Measurements from ENCODE around the gene TOMM5.

Gene TOMM5

DNA sequence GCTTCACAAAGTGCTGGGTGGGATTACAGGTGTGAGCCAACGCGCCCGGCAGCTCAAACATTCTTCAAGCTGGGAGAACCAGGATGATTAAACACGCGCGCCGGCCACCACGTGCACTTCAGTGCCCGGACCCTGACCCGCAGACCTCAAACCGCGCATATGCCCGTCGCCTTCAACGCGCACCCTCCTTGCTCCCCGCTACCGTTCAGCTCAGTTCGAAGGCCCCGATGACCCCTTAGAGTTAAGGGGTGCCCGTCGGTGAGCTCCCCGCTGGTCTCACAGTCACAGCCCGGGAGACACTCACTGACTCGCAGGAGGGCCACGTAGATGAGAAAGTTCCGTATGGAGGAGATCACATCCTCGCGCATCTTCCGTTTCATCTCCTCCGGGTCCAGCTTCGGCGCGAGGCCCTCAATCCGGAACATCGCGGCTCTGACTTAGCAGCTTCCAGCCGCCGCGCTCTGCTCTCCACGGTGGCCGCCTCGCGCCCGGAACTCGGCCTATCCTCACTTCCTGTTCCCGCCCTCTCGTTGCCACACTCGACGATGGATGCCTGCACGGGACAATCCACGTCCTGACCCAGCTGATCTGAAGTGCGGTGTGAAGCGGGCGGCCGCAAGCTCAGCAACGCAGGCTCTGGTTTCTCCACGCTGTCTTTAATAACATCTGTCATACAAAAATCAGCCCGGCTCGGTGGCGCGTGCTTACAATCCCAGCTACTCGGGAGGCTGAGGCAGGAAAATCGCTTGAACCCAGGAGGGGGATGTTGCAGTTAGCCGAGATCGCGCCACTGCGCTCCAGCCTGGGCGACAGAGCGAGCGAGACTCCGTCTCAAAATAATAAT is at the start of gene TOMM5:
TOMM5 (minus strand) TSS at position 490 of the 844 bp plus-strand sequence; CDS start at position 425, 65 bp downstream.
- peak; percentile 92 for DNase-seq (ENCODE audit: low spot score)

GRCh38 chr9:37641331-37641730 is 48.9 kb upstream of the TOMM5 start:
- DNase-seq (ENCODE audit: low spot score), result no peak

GRCh38 chr9:37640246-37640645 is 47.8 kb upstream of the TOMM5 start:
- no peak for DNase-seq (ENCODE audit: low spot score)

DNA sequence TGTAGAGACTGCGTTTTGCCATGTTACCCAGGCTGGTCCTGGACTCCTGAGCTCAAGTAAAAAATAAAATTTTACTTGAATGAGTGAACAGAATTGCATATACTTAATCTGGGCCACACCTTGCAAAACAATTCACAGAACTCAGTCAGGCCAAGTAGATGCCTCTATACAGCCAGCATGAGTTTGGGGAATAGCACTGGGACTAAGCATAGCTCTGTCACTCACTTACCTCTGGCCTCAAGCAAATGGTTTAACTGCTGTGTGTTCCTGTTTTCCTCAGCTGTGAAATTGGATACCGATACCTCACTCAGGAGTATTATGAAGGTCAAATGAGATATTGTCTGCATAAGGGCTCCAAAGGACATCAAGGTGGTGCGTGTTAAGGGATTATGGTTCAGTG is 47.4 kb upstream of the TOMM5 start:
- no peak for DNase-seq (ENCODE audit: low spot score)

- DNase-seq (ENCODE audit: low spot score), result no peak
Measured at GRCh38 chr9:37639109-37639762, 46.8 kb upstream of the TOMM5 start.

- DNase-seq (ENCODE audit: low spot score), result no peak
Measured at GRCh38 chr9:37636511-37637448, 44.4 kb upstream of the TOMM5 start.

DNA sequence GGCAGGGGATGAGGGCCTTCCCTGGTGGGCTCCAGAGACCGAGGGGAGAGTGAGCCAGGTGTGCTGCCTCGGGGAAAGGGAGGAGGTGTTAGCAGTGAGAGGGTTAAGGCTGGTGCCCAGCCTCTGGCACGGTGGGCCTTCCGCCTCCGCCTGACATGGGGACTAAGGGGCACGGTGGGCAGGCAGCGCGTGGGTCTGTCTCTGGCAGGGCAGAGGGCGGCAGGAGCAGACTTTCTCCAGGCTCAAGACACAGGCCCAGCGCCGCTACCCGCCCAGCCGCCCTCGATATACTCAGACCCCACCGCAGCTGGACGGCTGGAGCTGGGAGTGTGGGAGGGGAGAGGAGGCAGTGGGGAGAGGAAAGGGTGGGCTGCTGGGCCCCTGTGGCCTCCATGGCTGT is 43.4 kb upstream of the TOMM5 start:
- DNase-seq (ENCODE audit: low spot score), result no peak

- no peak for DNase-seq (ENCODE audit: low spot score)
Measured at GRCh38 chr9:37632479-37632878, 40.1 kb upstream of the TOMM5 start.

GRCh38 chr9:37626708-37627292 is 34.4 kb upstream of the TOMM5 start:
- DNase-seq (ENCODE audit: low spot score), result no peak

DNA sequence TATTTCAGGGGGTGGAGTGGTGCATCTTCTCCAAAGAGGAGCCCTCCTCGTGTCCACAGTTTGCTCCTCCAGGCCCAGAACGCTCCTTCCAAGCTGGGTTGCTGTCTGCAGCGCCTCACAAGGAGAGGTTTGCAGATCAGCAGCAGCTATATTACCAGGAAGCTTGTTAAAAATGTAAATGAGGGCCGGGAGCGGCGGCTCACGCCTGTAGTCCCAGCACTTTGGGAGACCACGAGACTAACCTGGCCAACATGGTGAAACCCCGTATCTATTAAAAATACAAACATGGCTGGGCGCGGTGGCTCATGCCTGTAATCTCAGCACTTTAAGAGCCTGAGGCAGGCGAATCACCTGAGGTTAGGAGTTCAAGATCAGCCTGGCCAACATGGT is 33.4 kb upstream of the TOMM5 start:
- DNase-seq (ENCODE audit: low spot score), result no peak

DNA sequence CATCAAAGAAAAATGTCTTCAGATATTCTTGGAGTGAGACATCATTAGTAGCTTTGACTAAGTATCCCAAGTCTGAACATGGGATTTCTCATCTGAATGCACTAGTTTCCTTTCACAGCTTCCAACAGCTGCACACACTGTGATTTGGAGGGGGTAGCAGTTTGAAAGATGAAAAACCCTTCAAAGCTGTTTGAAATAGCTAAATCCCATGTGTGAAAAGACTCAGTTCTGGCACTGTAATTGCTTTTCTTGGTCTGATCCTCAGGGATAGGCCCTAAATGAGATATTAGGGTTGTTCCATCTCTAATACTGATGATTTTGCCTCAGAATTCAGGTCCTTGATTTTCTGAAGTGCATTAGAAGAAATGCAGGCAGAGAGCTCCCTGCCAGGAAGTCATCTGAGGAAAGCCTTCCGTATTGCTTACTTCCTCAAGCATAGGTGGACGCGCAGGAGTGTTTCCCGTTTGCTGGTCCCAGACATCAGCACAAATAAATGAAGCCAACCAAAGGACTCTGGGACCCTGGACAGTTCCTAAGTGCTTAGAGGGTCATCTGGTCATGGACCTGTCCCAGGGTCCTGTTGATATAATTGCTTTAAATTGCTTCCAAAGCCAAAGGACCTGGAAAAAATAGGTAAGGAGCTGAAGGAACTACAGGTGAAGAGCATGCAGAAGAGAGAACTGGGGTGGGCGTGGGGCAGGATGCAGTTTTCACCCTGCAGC is 32.8 kb upstream of the TOMM5 start:
- DNase-seq (ENCODE audit: low spot score), result no peak

- DNase-seq (ENCODE audit: low spot score), result no peak
Measured at GRCh38 chr9:37624073-37624472, 31.7 kb upstream of the TOMM5 start.

- no peak for DNase-seq (ENCODE audit: low spot score)
Measured at GRCh38 chr9:37623267-37623666, 30.9 kb upstream of the TOMM5 start.

DNA sequence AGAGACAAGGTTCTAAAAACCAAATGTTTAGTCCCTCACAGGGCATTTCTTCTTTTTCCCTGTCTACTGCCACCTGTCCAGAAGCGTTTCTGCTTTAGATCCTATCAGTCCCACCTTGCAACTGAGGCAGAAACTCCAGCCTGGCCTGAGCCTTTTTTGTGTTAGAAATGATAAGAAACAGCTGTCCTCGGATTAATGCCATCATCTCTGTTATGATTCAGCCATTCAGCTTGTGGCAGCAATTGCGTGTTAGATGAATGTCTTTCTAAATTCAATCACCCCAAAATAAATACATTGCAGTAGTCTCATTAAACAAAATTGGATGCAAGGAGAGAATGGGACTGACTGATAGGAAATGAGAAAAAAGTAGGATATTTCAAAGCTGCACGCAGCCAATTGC is 30.1 kb upstream of the TOMM5 start:
- DNase-seq (ENCODE audit: low spot score), result no peak

GRCh38 chr9:37621273-37622121 is 29.1 kb upstream of the TOMM5 start:
- no peak for DNase-seq (ENCODE audit: low spot score)

GRCh38 chr9:37620396-37620795 is 28.0 kb upstream of the TOMM5 start:
- no peak for DNase-seq (ENCODE audit: low spot score)

- no peak for DNase-seq (ENCODE audit: low spot score)
Measured at GRCh38 chr9:37619806-37620205, 27.4 kb upstream of the TOMM5 start.

DNA sequence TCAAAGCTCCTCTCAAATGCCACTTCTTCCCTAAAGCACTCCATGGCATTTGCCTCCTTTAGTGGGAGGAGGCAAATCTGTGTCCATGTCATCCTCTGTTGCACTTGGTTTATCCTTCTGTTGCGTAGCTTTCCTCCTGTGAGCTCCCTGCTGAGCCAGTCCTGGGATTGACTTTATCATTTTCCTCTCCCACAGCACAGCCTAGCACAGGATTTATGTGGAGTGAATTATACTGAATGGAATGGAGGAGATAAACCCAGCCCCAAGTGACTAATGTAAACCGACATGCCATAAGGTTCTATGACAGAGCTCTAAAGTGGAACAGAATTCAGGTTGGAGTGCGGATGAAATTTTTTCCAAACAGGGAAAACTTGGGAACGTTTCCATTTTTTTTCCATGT is 26.4 kb upstream of the TOMM5 start:
- DNase-seq (ENCODE audit: low spot score), result no peak

DNA sequence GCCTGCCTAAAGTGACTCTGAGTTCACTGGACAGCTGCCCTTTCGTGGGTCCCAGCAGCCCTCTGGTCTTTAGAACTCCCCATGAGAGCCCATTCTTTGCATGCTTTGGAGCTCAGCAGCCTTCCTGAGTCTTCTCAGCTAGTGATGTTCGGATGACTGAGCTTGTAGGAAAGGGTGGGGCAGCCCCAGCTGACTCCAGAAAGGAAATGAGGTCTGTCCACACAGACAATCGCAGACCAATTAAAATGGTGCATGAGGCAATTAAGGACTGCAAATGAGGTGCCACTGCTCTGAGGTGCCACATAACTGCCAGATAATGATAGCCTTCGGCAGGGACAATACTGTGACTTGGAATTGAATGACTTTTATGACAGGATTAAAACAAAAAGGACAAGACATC is 25.4 kb upstream of the TOMM5 start:
- peak; percentile 9 for DNase-seq (ENCODE audit: low spot score)

DNA sequence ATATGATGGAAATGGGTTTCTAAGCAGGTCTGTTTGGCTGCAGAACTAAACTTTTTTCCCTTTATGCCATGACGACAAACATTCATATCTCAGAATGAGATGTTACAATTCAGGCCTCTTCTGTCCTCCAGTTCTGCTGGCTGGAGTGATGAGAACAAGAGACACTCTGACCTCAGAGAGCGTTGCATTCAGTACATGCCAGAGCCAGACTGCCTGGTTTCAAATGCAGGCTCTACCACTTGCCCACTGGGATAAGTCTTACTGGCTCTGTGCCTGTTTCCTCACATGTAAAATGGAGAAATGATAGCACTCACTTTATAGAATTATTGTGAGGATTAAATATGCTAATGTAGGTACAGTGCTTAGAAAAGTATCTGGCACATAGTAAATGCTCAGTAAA is 24.8 kb upstream of the TOMM5 start:
- no peak for DNase-seq (ENCODE audit: low spot score)

DNA sequence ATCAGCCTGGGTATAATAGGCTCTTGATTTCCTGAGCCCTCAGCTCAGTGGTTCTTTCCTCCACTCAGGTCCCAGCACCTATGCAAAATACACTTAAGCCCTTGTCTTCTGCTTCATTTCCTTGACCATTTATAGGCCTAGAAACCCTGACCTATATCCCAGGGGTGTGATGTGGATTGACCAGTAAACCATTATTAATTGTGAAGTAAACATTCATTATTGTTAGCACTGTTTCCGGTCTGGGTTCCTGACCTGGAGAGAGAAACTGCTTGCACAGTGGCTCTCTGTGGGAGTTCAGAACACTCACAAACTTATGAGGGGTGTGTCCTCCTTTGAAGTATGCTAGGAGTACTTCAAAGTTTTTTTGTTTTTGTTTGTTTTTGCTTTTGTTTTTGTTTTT is 19.6 kb upstream of the TOMM5 start:
- no peak for DNase-seq (ENCODE audit: low spot score)

Measured in RKO (cell line).